NCI-H82 (cell line): ENCODE results near the gene ADAM15.

Experiments
- DNase-seq: peaks from one replicate; lab custom pipeline; 2025; lab: John Stamatoyannopoulos, UW

The ADAM15 gene

DNA sequence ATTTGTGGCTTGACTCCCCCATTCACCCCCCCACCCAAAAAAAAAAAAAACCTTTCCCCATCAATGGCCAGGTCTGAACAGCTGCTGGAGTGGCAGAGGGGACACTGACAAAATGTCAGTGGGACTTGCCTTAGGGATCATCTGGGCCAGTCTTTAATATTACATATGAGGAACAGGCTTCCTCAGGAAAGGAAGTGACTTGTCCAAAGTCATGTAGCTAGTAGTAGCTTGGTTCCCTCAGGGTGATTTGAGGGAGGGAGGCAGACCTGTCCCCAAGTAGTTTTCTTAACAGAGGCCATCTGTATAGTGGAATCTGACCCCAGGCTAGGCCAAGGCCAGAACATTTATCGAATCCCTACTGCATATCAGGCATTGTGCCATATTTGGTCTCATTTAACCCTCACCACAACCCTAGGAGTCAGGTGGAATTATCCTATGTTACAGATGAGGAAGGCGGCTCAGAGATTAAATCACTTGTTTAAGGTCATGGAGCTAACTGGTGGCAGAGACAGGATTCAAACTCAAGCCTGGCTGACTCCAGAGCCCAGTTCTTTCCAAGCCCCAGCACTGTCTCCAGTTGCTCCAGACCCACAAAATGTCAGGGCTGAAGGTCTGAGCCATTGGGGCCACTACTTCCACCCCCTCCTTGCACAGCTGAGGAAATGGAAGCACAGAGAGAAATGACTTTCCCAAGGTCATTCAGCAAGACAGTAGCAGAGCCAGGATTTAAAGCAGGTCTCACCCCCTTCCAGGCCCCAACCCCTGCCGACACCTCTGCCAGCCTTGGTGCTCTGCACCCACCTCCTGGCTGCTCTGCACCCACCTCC, 38.1 kb upstream of the ADAM15 start:
- no peak for DNase-seq

- DNase-seq, result no peak
Observed at GRCh38 chr1:155013632-155014031, 37.5 kb upstream of the ADAM15 start.

DNA sequence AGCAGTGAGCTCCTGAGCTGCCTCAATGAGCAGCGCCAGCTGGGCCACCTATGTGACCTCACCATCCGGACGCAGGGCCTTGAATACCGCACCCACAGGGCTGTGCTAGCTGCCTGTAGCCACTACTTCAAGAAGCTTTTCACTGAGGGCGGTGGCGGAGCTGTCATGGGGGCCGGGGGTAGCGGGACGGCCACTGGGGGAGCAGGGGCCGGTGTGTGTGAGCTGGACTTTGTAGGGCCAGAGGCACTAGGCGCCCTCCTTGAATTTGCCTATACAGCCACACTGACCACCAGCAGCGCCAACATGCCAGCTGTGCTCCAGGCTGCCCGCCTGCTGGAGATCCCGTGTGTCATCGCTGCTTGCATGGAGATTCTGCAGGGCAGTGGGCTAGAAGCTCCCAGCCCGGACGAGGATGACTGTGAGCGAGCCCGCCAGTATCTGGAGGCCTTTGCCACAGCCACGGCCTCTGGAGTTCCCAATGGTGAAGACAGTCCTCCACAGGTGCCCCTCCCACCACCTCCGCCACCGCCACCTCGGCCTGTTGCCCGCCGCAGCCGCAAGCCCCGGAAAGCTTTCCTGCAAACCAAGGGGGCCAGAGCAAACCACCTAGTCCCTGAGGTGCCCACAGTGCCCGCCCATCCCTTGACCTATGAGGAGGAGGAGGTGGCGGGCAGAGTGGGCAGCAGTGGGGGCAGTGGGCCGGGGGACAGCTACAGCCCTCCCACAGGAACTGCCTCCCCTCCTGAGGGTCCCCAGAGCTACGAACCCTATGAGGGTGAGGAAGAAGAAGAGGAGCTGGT, 36.2 kb upstream of the ADAM15 start:
- no peak for DNase-seq

DNA sequence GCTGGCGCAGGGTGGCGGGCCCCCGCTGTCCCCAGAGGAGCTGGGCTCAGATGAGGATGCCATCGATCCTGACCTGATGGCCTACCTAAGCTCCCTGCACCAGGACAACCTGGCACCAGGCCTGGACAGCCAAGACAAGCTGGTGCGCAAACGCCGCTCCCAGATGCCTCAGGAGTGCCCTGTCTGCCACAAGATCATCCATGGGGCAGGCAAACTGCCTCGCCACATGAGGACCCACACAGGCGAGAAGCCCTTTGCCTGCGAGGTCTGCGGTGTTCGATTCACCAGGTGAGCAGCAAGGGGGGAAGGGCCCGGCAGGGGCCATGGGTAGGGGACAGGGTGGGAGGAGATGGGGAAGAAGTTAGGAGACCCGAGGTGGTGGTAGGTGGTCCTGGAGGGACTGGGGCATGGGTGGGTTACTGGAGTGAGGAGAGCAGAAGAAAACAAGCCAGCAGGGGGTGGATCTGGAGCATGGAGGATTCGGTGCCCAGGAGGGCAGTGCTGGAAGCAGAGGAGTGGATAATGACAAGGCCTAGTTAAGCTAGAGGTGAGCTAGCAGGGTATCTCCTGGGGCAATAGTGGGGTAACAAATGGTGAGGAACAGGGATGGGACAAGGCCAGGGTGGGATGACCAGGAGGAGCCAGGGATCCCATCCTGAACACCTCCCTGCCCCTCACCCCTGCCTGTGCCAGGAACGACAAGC, 35.4 kb upstream of the ADAM15 start:
- DNase-seq, result no peak

- DNase-seq, result no peak
Observed at GRCh38 chr1:155016231-155016831, 34.8 kb upstream of the ADAM15 start.

DNA sequence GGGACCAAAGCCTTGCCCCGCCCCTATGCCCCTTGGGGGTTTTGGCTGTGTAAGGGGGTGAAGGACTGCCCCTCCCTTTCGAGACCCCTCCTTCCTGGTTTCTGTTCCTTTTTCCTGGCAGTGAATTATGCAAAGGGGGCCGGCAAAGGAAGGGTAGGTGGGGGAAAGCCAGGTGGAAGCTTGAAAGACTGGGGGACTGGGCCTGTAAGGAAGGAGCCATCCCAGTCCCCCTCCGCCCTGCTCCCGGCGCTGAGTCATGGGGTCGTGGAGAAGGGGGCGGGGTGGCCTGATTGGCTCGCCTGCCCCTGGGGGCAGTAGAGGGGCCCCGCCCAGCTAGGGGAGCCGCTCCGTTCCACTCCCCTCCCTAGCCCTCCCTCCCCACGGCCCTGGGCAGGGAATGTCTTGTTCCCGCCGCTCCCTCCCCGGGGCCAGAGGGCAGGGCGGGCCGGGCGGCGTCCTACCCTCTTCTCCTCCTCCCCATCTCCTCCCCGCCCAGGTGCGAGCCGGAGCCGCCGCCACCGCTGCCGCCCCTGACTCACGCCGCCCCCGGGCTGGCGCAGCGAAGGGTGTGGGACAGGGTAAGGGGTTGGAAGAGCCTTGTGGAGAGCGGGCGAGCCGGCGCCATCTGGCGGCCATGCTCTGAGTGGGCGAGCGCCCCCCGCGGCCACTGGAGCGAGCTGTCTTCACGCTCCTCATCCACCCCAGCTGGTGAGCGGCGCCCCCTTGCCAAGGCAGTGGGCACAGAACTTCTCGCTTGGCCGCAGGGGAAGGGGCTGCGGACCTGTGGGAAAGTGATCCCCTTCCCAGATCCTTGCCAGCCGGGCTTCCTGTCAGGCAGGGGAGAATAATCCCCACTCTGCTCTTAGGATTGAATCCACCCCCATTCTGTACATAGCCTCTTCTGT, 33.8 kb upstream of the ADAM15 start:
- DNase-seq, result peak; percentile 99

DNA sequence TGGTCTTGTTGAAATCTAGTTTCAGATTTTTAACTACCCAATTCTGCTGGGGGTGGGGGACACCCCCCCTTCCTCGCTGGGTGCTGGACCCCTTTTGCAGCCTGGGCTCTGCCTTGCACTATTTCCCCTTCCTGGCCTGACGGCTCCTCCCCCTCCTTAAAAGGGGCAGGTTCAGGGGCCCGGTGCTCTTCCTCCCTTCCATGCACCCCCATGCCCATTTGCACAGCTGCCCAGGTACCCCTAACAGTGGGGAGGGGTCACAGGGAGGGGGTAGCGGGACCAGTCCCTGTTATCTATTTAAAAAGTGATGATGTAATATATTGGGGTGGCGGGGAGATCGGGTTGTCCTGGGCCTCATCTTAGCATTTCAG, 33.2 kb upstream of the ADAM15 start:
- DNase-seq, result no peak

GRCh38 chr1:155018617-155019348, 32.3 kb upstream of the ADAM15 start:
- DNase-seq, result peak; percentile 40

DNA sequence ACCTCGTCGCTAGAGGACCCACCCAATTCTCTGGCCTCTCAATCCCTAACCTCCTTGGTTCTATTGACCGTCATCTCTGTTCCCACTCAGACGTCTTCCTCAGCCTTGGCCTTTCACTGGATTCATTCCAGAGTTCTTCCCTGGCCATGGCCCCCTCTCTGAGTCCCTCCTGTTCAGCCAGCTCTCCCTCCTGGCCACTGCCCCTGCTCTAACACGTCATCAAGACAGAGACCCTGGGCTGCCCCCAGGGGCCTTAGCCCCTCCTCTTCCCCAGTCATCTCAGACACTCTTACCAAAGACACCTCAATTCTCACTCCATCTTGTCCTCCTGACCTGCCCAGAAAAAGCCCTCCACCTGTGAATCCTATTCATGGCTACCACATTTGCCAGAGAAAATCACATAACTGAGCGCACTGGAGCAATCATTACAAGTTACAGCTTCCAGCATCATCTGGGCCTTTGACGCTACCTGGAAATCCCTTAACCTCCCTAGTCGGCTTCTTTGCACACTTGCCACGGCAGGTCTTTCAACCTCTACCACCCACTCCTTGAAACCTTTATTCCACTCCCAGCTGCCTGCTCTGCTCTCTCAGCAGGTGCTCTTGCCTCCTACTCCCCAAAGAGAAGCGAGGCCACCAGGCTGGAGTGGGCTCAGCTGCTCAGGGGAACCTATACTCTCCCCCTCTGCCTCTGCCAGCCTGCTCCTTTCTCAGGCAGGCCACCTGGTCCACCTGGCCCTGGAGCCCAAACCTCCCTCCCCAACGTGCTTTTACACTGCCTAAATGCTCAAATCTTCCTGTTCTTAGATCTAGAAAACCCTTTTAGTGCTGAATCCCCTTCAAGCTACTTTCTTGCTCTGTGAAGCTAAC, 31.5 kb upstream of the ADAM15 start:
- DNase-seq, result no peak

GRCh38 chr1:155022136-155022926, 28.8 kb upstream of the ADAM15 start:
- DNase-seq, result no peak

DNA sequence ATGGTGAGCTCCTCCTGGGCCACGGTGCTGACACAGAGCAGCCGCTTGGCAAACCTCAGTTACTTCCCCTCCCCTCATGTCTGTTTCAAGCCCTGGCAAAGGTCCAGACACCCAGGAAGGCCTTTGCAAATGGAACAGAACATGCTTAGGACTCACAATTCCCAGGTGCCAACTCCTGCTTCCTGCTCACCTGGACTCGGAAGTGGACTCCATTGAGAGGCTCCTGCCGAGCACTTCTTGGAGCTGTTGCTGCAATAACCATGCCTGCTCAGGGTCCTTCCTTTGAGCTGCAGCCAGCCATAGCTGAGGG, 28.2 kb upstream of the ADAM15 start:
- no peak for DNase-seq

- DNase-seq, result no peak
Observed at GRCh38 chr1:155023627-155024026, 27.5 kb upstream of the ADAM15 start.

DNA sequence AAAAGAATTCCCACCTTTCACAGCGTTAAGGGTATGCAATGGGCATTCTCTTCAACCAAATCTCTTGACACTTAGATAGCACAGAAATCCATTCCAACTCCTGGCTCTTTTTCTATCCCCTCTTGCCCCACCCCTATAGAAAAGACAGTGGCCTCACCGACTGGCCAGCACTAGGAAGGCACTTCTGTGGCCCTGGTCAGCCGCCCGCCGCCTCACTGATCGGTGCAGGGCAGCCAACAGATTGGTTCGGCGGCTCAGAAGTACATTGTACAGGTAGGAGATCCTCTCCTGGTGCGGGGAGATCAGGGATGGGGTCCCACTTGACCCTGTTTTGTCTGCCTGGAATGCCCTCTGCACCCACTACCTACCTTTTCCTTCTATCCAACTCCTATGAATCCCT, 26.8 kb upstream of the ADAM15 start:
- no peak for DNase-seq

DNA sequence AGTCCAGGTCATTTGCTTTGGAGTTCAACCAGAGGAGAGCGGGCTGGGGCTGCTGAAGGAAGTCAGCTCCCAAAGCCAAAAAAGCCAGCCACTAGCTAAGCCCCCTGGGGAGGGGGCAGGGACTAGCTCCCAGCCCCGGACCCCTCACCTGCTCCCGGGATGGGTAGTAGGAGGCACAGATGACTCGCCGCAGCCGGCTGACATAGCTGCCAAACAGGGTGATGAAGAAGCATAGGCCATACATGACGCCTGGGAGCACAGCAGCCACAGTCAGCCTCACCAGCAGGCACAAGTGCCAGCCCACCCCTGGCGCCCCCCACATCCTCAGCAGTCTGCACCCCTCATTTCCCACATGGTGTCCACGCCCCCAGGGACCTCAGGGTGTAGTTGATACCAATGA, 25.0 kb upstream of the ADAM15 start:
- no peak for DNase-seq

- DNase-seq, result no peak
Observed at GRCh38 chr1:155026588-155026987, 24.5 kb upstream of the ADAM15 start.

- DNase-seq, result no peak
Observed at GRCh38 chr1:155029513-155030242, 21.4 kb upstream of the ADAM15 start.

DNA sequence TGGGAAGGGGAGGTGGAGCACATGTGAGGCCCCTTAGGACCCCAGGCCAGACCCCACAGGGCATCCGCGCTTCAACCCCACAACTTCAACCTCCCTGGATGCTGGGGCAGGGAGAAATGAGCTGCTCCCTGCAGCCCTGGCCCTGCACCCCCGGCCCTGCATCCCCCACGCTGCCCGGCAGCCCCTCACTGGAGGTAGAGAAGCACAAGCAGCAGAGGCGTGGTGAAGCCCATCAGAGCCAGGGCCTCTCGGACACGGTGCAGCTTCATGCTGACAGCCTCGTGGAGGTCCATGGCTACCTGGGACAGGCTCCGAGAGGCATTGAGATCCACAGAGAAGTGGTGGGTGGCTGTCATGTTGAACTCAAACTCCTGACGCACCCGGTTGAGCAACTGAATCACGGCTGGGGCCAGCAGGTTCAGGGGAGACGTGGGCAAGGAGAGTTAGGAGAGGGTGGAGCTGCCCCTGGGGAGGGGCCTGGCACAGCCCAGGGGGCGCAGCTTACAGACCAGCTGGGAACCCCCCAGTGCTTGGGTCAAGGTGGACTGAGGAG, 20.8 kb upstream of the ADAM15 start:
- DNase-seq, result no peak

DNA sequence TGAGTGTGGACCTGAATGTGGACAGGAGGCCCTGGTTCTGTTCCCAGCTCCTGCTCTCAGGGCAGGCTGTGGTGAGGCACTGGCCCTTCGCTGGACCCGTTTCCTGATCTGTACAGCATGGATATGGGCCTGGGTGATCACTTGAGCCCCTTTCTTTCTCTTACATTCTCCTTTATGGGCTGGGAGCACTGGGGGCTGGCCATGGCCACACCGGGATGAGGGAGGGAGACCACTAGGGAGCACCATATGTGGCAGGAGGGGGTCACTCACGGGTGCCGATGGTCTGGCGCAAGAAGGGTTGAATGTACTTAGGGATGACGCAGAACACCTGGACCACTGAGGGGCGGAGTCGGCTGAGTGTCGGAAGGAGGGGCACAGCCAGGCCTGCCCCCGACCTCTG, 20.2 kb upstream of the ADAM15 start:
- DNase-seq, result no peak
